Measurements from ENCODE around the gene CTU2. TPM values are rescaled to one million over a fixed set of nuclear protein-coding genes. Genes with fewer than 3 reads are reported as not detected.

Gene CTU2
- total RNA-seq, 2 donors from 2014 or later, result 5.7 to 10.2 TPM

- no peak for ATAC-seq
These were observed 53.1 kb downstream of the CTU2 start for GRCh38 chr16:88759245-88759975.

GRCh38 chr16:88759976-88760350 is 53.7 kb downstream of the CTU2 start:
- Histone ChIP-seq H3K4me3 (no peak overlapping the region), H3K36me3 (replicated peaks in 1 of 2; ENCODE audit: insufficient read depth in 1 of 2, low read depth in 2 of 2) (no peaks in the 10 kb centered on the region), H3K27me3 (no peaks in the 10 kb centered on the region), H3K4me1 (peaks cover 57% of the 10 kb centered on the region), H3K9me3 (no peaks in the 10 kb centered on the region), H3K27ac (peak overlapping the region in 1 of 4 donors; percentile 67)
- intact Hi-C loops (cut with DNase I), result no loop called here
- no peak for ATAC-seq
- no peak for TF ChIP-seq CTCF (IDR thresholded peaks at IDR 0.05)
- no peak for TF ChIP-seq POLR2A (IDR thresholded peaks at IDR 0.05)
- DNase-seq, result no peak
- 85 to 90% methylated on average over 18 to 22 of the region's 22 CpGs for WGBS, 2 donors

More at GRCh38 chr16:88759245-88759975, 53.1 kb downstream of the CTU2 start:
- TF ChIP-seq POLR2A (IDR thresholded peaks at IDR 0.05) (no peak), CTCF (IDR thresholded peaks at IDR 0.05) (no peak)
- H3K36me3 ChIP-seq (replicated peaks in 1 of 2; ENCODE audit: insufficient read depth in 1 of 2, low read depth in 2 of 2), result no peaks in the 10 kb centered on the region
- DNase-seq, result no peak
- H3K9me3 ChIP-seq, result no peaks in the 10 kb centered on the region
- H3K27me3 ChIP-seq, result no peaks in the 10 kb centered on the region
- no peak overlapping the region for H3K4me3 ChIP-seq
- H3K27ac ChIP-seq, result peak overlapping the region in 1 of 4 donors; percentile 67
- intact Hi-C loops (cut with DNase I), result no loop called here
- H3K4me1 ChIP-seq, result peaks cover 51% of the 10 kb centered on the region
- 78% methylated on average over 17 to 24 of the region's 26 CpGs for WGBS, 2 donors

- intact Hi-C loops (cut with DNase I), result no loop called here
- TF ChIP-seq CTCF (IDR thresholded peaks at IDR 0.05), result no peak
- no peak for TF ChIP-seq POLR2A (IDR thresholded peaks at IDR 0.05)
- peak in 2 of 4 donors; percentile 46 to 73 for DNase-seq
- H3K36me3 ChIP-seq (replicated peaks in 1 of 2; ENCODE audit: insufficient read depth in 1 of 2, low read depth in 2 of 2), result no peaks in the 10 kb centered on the region
- H3K4me1 ChIP-seq, result peaks cover 63% of the 10 kb centered on the region
- ATAC-seq, result peak; percentile 20
- peak overlapping the region in 3 of 4 donors; percentile 10 to 67 (median 32) for H3K27ac ChIP-seq
- H3K4me3 ChIP-seq, result no peak overlapping the region
- WGBS, 2 donors, result 11 to 62% methylated on average over 3 to 20 of the region's 24 CpGs
- H3K27me3 ChIP-seq, result no peaks in the 10 kb centered on the region
- no peaks in the 10 kb centered on the region for H3K9me3 ChIP-seq
These were observed 54.3 kb downstream of the CTU2 start for GRCh38 chr16:88760424-88761142.

GRCh38 chr16:88761143-88761534 is 54.8 kb downstream of the CTU2 start:
- 78 to 90% methylated on average over 2 to 11 of the region's 11 CpGs for WGBS, 2 donors
- H3K36me3 ChIP-seq (replicated peaks in 1 of 2; ENCODE audit: insufficient read depth in 1 of 2, low read depth in 2 of 2), result no peaks in the 10 kb centered on the region
- no peak overlapping the region for H3K4me3 ChIP-seq
- H3K27me3 ChIP-seq, result no peaks in the 10 kb centered on the region
- intact Hi-C loops (cut with DNase I), result no loop called here
- H3K27ac ChIP-seq, result peak overlapping the region in 1 of 4 donors; percentile 77
- DNase-seq (no peak), ATAC-seq (no peak)
- no peaks in the 10 kb centered on the region for H3K9me3 ChIP-seq
- H3K4me1 ChIP-seq, result peaks cover 67% of the 10 kb centered on the region
- TF ChIP-seq CTCF (IDR thresholded peaks at IDR 0.05), result no peak
- no peak for TF ChIP-seq POLR2A (IDR thresholded peaks at IDR 0.05)
